Activated T-cell treated with anti-CD3 and anti-CD28 coated beads for 48 hours (primary cell): ENCODE results near the gene RBM10.

ENCODE experiments used
- DNase-seq: peaks from one replicate; pipeline ENCODE4 v3.0.0-alpha.2; 2020; ENCODE audit warnings: low read depth

The RBM10 gene

GRCh38 chrX:47146936-47147859 lies 2.2 kb downstream of the RBM10 start:
- DNase-seq = no peak

GRCh38 chrX:47148946-47149345 lies 3.9 kb downstream of the RBM10 start:
- no peak for DNase-seq

- no peak for DNase-seq
Measured at GRCh38 chrX:47151435-47151834, 6.4 kb downstream of the RBM10 start.

GRCh38 chrX:47156611-47157520 lies 11.8 kb downstream of the RBM10 start:
- no peak for DNase-seq

GRCh38 chrX:47158131-47158530 lies 13.1 kb downstream of the RBM10 start:
- DNase-seq = no peak

- DNase-seq = no peak
Measured at GRCh38 chrX:47158781-47159180, 13.8 kb downstream of the RBM10 start.

- DNase-seq = no peak
Measured at GRCh38 chrX:47160781-47161180, 15.8 kb downstream of the RBM10 start.

GRCh38 chrX:47162927-47163583 lies 18.0 kb downstream of the RBM10 start:
- no peak for DNase-seq

- no peak for DNase-seq
Measured at GRCh38 chrX:47164420-47164819, 19.4 kb downstream of the RBM10 start.

- DNase-seq = no peak
Measured at GRCh38 chrX:47166126-47166525, 21.1 kb downstream of the RBM10 start.

GRCh38 chrX:47168495-47169073 lies 23.6 kb downstream of the RBM10 start:
- DNase-seq = no peak

- no peak for DNase-seq
Measured at GRCh38 chrX:47169273-47169672, 24.3 kb downstream of the RBM10 start.

- no peak for DNase-seq
Measured at GRCh38 chrX:47169726-47170515, 24.9 kb downstream of the RBM10 start.

GRCh38 chrX:47170861-47171692 lies 26.1 kb downstream of the RBM10 start:
- no peak for DNase-seq

GRCh38 chrX:47171996-47172395 lies 27.0 kb downstream of the RBM10 start:
- DNase-seq = no peak

- no peak for DNase-seq
Measured at GRCh38 chrX:47172549-47172948, 27.5 kb downstream of the RBM10 start.

GRCh38 chrX:47172971-47173792 lies 28.2 kb downstream of the RBM10 start:
- DNase-seq = no peak

GRCh38 chrX:47174376-47174775 lies 29.4 kb downstream of the RBM10 start:
- no peak for DNase-seq

GRCh38 chrX:47174846-47175587 lies 30.0 kb downstream of the RBM10 start:
- no peak for DNase-seq
